NCI-H1694 (cell line): ENCODE results near the gene FAM163A.
"Not testable (repeated sequence)": the region's sequence is repeated elsewhere in the genome, so short reads cannot be mapped to it uniquely, and the experiment has no call there.

Source experiments
- DNase-seq: peaks from one replicate; lab custom pipeline; 2025; lab: John Stamatoyannopoulos, UW

Gene FAM163A

GRCh38 chr1:179793281-179793680 lies 50.2 kb downstream of the FAM163A start:
- peak; percentile 12 for DNase-seq

- no peak for DNase-seq
These were observed 51.1 kb downstream of the FAM163A start for GRCh38 chr1:179794146-179794545.

- DNase-seq: no peak
These were observed 51.6 kb downstream of the FAM163A start for GRCh38 chr1:179794669-179795068.

- no peak for DNase-seq
These were observed 55.2 kb downstream of the FAM163A start for GRCh38 chr1:179798213-179798863.

- DNase-seq: no peak
These were observed 55.9 kb downstream of the FAM163A start for GRCh38 chr1:179798864-179799516.

GRCh38 chr1:179800481-179800880 lies 57.4 kb downstream of the FAM163A start:
- DNase-seq: no peak

- DNase-seq: no peak
These were observed 60.0 kb downstream of the FAM163A start for GRCh38 chr1:179803104-179803503.

GRCh38 chr1:179803918-179804317 lies 60.8 kb downstream of the FAM163A start:
- no peak for DNase-seq

GRCh38 chr1:179804417-179804816 lies 61.3 kb downstream of the FAM163A start:
- DNase-seq: not testable (repeated sequence)

GRCh38 chr1:179805291-179806195 lies 62.5 kb downstream of the FAM163A start:
- DNase-seq: no peak

- no peak for DNase-seq
These were observed 63.2 kb downstream of the FAM163A start for GRCh38 chr1:179806333-179806732.

GRCh38 chr1:179807291-179807690 lies 64.2 kb downstream of the FAM163A start:
- DNase-seq: no peak

GRCh38 chr1:179807691-179808485 lies 64.8 kb downstream of the FAM163A start:
- DNase-seq: no peak

- DNase-seq: no peak
These were observed 65.4 kb downstream of the FAM163A start for GRCh38 chr1:179808503-179808902.

GRCh38 chr1:179809506-179810366 lies 66.6 kb downstream of the FAM163A start:
- DNase-seq: peak; percentile 84

- no peak for DNase-seq
These were observed 67.2 kb downstream of the FAM163A start for GRCh38 chr1:179810367-179810715.

GRCh38 chr1:179812501-179813292 lies 69.6 kb downstream of the FAM163A start:
- no peak for DNase-seq

GRCh38 chr1:179813626-179814545 lies 70.8 kb downstream of the FAM163A start:
- DNase-seq: no peak

GRCh38 chr1:179814546-179814838 lies 71.4 kb downstream of the FAM163A start:
- DNase-seq: no peak
